GM21390 (cell line): Measurements from ENCODE around the gene NTF3.

Experiments
- ATAC-seq: cut with Tn5 transposase; IDR thresholded peaks from one replicate; pipeline ENCODE4 v1.9.1; 2021; ENCODE audit not compliant: unreplicated experiment

Gene NTF3

DNA sequence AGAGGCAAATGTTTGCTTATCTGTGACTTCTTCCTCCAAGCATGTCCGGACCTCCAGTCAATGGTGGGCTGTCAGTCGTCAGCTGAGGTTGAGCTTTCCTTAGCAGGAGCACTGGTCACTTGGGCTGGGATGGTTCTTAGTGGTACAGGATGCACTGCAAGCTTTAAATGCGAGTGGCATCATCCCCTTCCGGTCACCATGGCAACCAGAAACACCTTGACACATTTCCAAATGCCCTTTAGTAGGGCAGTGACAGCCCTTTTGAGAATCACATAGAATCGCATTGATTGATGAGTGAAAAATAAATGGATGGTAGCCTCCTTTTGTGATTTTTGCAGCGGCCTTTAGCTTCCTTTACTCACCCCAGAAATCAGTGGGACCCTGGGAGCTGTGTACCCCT lies 24.1 kb downstream of the NTF3 start:
- ATAC-seq: no peak

DNA sequence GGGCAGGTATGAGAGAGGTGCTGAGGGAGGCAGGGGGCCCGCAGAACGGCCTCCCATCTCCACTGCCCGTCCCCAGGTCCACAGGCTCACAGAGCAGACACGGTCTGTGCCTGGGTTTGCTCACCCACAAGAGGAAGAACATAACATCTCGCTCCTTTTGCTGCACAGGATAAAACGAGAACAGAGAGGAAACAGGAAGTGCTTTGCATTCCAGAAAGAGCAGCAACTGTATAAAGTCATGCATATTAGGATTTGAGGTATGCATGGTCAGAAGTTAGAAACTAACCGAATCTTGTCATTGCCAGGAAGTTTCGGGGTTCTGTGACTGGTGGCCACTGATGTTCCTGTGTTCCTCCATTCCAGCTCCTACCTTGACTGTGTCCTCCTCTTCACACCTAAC lies 25.0 kb downstream of the NTF3 start:
- no peak for ATAC-seq

GRCh38 chr12:5458229-5459050 lies 26.5 kb downstream of the NTF3 start:
- ATAC-seq: no peak

GRCh38 chr12:5459051-5459782 lies 27.3 kb downstream of the NTF3 start:
- no peak for ATAC-seq

DNA sequence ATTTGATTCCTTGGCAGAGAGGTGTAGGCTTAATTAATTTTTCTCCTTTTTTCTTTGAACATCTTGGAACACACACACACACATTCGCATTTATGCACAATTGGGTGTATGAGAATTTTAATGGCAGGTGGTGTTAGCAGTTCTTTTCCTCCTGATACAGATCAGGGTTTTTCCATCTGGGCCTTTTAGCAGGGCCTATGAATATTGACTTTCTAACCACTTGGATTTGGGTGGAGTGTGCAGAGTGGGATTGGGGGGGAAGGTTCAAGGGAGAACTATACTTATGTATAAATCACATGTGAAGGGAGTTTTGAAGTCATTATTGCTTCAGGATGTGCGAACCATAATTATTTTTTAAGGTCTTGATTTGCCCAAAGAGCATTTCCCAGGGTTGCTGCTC lies 28.9 kb downstream of the NTF3 start:
- no peak for ATAC-seq

DNA sequence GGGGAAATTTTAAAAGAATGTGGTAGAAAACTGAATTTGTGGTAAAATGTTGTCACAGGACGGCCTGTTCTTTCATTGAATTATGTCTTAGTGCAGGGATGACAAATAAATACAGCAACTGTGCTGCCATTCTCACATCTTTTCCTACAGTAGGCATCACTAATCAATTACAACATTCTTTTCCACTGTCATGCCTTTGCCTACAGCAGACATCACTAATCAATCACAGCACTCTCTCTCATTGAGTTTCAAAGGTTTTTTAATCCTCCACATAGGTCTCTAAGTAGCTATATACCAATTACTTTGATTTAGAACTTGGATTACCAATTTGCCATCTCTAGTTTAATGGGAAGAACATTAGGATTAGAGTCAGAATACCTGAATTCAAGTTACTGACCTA lies 30.1 kb downstream of the NTF3 start:
- ATAC-seq: no peak

GRCh38 chr12:5464096-5464495 lies 32.2 kb downstream of the NTF3 start:
- ATAC-seq: no peak

GRCh38 chr12:5465384-5465783 lies 33.5 kb downstream of the NTF3 start:
- no peak for ATAC-seq

DNA sequence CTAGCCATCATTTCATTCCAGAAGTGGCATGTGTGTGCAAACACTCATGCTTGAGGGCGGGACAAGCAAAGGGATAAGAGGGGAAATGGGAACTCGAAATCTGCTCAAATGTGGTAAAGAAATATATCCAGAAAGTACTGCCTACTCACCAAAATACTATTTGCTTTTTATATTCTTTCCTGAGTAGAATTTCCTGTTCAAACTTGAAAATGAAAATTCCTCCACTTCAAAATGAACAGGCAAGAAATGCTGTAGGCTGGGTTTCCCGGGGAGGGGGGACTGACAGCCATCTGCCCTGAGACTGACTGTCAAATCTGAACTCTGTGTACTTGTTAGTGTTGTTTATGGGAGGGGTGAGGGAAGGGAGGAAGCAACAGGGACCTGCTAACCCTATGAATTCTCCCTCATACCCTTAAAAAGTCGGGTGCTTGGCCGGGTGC lies 34.6 kb downstream of the NTF3 start:
- ATAC-seq: no peak

- no peak for ATAC-seq
Measured at GRCh38 chr12:5467931-5468330, 36.0 kb downstream of the NTF3 start.

- no peak for ATAC-seq
Measured at GRCh38 chr12:5470221-5470620, 38.3 kb downstream of the NTF3 start.

DNA sequence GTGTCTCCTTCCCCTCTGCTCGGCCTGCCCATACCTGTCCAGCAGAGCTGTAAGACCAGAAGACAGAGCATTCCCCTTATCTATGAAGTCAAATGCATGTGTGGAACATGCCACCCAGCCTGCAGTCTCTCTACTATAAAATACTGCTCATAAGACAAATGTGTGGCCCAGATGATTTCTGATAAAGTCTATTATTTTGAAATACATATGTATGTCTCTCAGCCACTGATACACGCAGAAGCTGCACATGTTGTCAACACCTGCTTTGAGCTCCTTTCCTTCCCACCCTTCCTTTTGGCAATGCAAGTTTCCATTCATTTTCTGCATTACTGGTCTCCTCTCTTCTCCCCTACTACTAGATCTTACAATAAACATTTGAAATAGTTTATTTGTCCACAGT lies 38.8 kb downstream of the NTF3 start:
- ATAC-seq: no peak

- ATAC-seq: no peak
Measured at GRCh38 chr12:5473076-5473782, 41.3 kb downstream of the NTF3 start.

DNA sequence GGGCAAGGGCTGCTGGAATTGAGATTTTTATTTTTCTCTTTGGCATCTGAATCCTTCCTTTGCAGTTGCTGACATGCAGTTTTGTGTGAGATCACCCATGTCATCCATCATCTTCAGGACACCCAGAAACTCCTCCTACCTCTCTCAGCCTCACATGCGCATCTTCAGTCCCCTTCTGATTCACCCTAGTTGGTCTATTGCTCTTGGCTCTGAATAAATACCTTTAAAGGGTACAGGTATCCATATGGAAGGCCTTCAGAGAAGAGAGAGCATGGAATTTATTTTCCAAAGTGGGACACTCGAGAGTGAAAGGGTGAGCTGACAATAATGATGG lies 41.8 kb downstream of the NTF3 start:
- no peak for ATAC-seq

DNA sequence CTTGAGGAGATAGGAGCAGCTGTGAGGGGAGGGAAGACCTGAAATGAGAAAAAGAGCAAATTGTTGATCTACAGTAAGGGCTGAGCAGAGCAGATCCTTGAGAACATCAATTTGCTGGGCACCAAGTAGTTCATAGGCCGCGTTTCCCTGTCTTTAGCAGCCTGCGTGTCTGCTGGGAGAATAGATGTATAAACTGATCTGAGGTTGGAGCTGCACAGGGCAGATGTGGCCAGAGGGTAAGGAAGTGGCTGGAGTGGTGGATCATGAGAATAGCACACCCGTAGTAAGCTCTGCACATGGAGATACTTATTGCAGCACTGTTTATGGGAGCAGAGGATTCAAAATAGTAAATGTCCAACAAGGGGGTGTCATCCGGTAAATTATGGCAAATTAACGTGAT lies 44.4 kb downstream of the NTF3 start:
- ATAC-seq: no peak

- no peak for ATAC-seq
Measured at GRCh38 chr12:5478081-5478706, 46.3 kb downstream of the NTF3 start.

- ATAC-seq: no peak
Measured at GRCh38 chr12:5479761-5480160, 47.9 kb downstream of the NTF3 start.

GRCh38 chr12:5480218-5480937 lies 48.5 kb downstream of the NTF3 start:
- no peak for ATAC-seq

DNA sequence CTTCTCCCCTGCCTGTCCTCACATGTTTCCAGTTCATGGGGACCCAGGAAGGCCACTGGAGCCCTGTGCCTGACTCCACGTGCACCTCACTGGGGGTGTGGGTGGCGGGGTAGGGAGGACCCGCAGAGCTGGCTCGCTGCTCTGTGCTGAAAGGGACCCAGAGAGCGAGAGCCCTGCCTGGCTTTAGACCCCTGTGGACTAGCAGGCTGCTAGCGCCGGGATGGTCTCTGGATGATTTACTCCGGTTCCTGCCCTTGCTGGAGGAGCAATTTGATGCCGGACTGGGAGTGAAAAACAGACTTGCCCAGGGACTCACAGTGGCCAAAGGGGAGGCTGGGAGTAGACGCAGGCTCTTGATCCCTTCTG lies 49.0 kb downstream of the NTF3 start:
- ATAC-seq: no peak

- ATAC-seq: no peak
Measured at GRCh38 chr12:5481645-5482044, 49.7 kb downstream of the NTF3 start.

DNA sequence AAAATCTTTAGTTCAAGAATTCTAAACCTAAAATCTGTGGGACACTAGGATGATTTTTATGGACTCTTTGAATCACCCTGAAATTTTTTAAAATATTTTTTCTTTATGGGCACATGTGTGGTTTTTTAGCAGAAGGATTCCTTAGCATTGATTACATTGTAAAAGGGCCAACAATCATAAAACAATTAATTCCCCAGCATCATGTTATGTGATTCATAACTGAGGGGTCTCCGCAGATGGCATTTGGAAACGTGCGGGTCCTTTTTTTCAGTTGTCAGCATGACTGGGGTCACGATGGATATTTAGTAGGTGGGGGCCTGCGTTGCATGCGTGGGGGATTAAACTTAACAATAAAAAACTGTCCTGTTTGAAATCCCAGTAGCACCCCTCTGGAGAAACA lies 52.5 kb downstream of the NTF3 start:
- no peak for ATAC-seq
